Thoracic aorta (tissue), 2 donors: ENCODE results near the gene DCST2. TPM values are rescaled to one million over a fixed set of nuclear protein-coding genes. Genes with fewer than 3 reads are reported as not detected.

Experiments used
- ATAC-seq: fragments of 150-250 bp; one replicate; pipeline ENCODE4 v1.8.0; 2017; ENCODE audit warnings: low read depth; ENCODE audit not compliant: insufficient number of reproducible peaks, low FRiP score
- DNase-seq: peaks from one replicate; pipeline ENCODE4 v3.0.0-alpha.2; 2020; ENCODE audit warnings: low spot score
- H3K27ac ChIP-seq, 2 donors: fragments of 200-600 bp; sonication (generic); 1 replicate in 1 of 2; 2 replicates in 1 of 2; pipeline ENCODE4 v1.5.1; 2016; ENCODE audit warnings: mild to moderate bottlenecking in 2 of 2, moderate library complexity in 2 of 2
- H3K27me3 ChIP-seq: fragments of 200-600 bp; sonication (generic); replicated peaks from 2 replicates; pipeline ENCODE4 v1.6.0; 2016; ENCODE audit warnings: mild to moderate bottlenecking; ENCODE audit not compliant: insufficient read depth
- H3K36me3 ChIP-seq: fragments of 200-600 bp; sonication (generic); one replicate; pipeline ENCODE4 v1.5.1; 2016
- H3K4me1 ChIP-seq, 2 donors: fragments of 200-600 bp; sonication (generic); 1 replicate in 1 of 2; 2 replicates in 1 of 2; pipeline versions ENCODE4 v1.5.1 to v1.6.0; 2016; ENCODE audit warnings: low read depth in 2 of 2, mild to moderate bottlenecking in 1 of 2; ENCODE audit not compliant: control insufficient read depth in 1 of 2
- H3K4me3 ChIP-seq: fragments of 200-600 bp; sonication (generic); 2 replicates; pipeline ENCODE4 v1.5.1; 2016; ENCODE audit warnings: mild to moderate bottlenecking
- H3K9me3 ChIP-seq: fragments of 200-600 bp; sonication (generic); 2 replicates; pipeline ENCODE4 v1.5.1; 2016
- total RNA-seq, 2 donors: library from RNA; depleted of rRNA; stranded (reverse); fragments of >200 nt; gene quantifications; one replicate each; pipeline versions ENCODE4 v1.1.0 to v1.2.3, GENCODE V29; 2016
- TF ChIP-seq, protein P1 (sequence below): fragments of 200-600 bp; sonication (generic); IDR thresholded peaks from one replicate; pipeline ENCODE4 v1.5.1; 2019; ENCODE audit warnings: antibody characterized with exemption

Gene DCST2
- total RNA-seq, 2 donors from 2014 or later: 0.42 TPM; not detected in 1

DNA sequence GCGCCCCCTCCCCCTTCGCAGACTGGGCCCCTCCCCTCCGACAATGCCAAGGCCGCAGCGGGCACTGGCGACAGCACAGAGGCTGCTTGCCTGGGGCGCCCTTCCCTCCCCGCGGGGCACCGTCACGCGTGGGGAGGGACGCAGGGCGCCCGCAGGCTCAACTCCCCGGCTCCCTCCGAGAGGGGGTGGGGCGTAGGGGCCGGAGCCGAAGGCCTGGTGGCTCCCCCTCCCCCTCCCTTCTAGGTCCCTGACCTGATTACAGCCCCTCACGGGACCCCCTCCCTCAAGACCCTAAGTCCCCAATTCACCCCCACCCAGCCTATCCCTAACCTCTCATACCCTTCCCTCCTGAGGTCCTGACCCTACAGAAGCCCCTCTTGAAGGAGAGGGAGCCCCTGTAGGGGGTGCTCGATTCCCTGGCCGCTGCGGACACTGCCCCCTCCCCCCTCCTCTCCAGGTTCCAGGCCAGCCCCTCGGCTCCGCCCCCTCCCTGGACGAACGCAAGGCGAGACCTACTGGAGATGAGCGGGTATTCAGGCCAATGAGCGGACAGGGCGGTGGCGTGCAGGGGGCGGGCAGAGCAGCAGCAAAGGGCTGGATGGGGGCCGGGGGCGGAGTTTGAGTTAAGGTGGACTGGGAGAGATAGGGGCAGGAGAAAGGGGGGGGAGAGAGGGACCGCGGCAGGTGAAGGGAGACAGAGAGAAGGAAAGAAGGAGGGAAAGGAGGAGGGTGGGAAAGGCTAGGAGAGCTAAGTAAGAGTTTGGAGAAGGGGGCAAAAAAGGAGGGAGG lies 31.7 kb downstream of the DCST2 start:
- DNase-seq (peak; percentile 99), ATAC-seq (peak; percentile 62)
- Histone ChIP-seq H3K4me3 (peak overlapping the region; percentile 99), H3K27ac (peak overlapping the region; percentile 96 to 97), H3K36me3 (no peaks in the 10 kb centered on the region), H3K27me3 (no peaks in the 10 kb centered on the region), H3K4me1 (peaks cover 41 to 46% of the 10 kb centered on the region in 2 donors), H3K9me3 (no peaks in the 10 kb centered on the region)
- TF ChIP-seq, protein P1, sequence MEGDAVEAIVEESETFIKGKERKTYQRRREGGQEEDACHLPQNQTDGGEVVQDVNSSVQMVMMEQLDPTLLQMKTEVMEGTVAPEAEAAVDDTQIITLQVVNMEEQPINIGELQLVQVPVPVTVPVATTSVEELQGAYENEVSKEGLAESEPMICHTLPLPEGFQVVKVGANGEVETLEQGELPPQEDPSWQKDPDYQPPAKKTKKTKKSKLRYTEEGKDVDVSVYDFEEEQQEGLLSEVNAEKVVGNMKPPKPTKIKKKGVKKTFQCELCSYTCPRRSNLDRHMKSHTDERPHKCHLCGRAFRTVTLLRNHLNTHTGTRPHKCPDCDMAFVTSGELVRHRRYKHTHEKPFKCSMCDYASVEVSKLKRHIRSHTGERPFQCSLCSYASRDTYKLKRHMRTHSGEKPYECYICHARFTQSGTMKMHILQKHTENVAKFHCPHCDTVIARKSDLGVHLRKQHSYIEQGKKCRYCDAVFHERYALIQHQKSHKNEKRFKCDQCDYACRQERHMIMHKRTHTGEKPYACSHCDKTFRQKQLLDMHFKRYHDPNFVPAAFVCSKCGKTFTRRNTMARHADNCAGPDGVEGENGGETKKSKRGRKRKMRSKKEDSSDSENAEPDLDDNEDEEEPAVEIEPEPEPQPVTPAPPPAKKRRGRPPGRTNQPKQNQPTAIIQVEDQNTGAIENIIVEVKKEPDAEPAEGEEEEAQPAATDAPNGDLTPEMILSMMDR: peak; percentile 30

- H3K4me1 ChIP-seq: peaks cover 35 to 41% of the 10 kb centered on the region in 2 donors
- no peaks in the 10 kb centered on the region for H3K36me3 ChIP-seq
- H3K27me3 ChIP-seq: no peaks in the 10 kb centered on the region
- DNase-seq (no peak), ATAC-seq (no peak)
- peak overlapping the region; percentile 99 for H3K4me3 ChIP-seq
- peak overlapping the region; percentile 96 to 97 for H3K27ac ChIP-seq
- TF ChIP-seq, protein P1: no peak
- H3K9me3 ChIP-seq: no peaks in the 10 kb centered on the region
These were observed 32.2 kb downstream of the DCST2 start for GRCh38 chr1:155001425-155001674.

DNA sequence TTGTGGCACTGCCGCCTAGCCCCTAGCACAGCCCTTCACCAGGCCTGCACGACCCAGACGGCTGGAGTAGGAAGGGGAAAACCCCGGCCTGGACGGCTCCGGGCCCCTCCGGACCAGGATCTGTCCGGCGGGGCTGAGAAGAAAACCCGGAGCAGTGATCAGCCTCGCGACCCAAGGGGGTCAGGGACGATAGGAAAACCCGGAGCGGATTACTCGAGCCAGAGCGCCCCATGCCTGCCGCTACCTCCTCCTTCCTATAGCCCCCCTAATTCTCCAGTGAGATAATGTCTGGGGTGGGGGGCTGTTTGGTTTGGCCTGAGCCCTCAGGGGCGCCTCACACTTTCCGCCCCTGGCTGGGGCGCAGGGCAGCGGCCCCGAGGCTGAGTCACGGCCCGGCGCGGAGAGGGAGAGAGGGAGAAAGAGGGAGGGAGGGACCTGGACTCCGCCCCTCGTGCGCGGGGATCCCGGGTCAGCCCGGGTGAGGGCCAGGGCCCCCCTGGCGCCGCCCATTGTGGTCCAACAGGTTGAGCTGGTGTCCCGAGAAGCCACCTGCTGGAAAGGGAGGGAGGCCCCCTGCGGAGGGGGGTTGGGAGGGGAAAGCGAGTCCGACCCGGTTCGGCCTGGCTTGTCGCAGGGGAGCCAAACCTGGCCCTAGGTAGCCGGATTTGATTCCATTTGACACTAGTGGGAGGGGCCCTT lies 32.7 kb downstream of the DCST2 start:
- peaks cover 31 to 36% of the 10 kb centered on the region in 2 donors for H3K4me1 ChIP-seq
- ATAC-seq (peak; percentile 64), DNase-seq (peak; percentile 51)
- peak overlapping the region; percentile 99 for H3K4me3 ChIP-seq
- H3K36me3 ChIP-seq: no peaks in the 10 kb centered on the region
- H3K27me3 ChIP-seq: no peaks in the 10 kb centered on the region
- H3K27ac ChIP-seq: peak overlapping the region; percentile 96 to 97
- H3K9me3 ChIP-seq: no peaks in the 10 kb centered on the region
- TF ChIP-seq, protein P1: no peak

GRCh38 chr1:155000411-155000725 lies 33.2 kb downstream of the DCST2 start:
- Histone ChIP-seq H3K9me3 (no peaks in the 10 kb centered on the region), H3K4me1 (peaks cover 26 to 31% of the 10 kb centered on the region in 2 donors), H3K27ac (peak overlapping the region; percentile 96 to 97), H3K36me3 (no peaks in the 10 kb centered on the region), H3K27me3 (no peaks in the 10 kb centered on the region), H3K4me3 (peak overlapping the region; percentile 99)
- TF ChIP-seq, protein P1: no peak
- no peak for DNase-seq
- no peak for ATAC-seq

- TF ChIP-seq, protein P1: no peak
- DNase-seq: no peak
- no peaks in the 10 kb centered on the region for H3K27me3 ChIP-seq
- peaks cover 20 to 25% of the 10 kb centered on the region in 2 donors for H3K4me1 ChIP-seq
- H3K4me3 ChIP-seq: peak overlapping the region; percentile 99
- no peaks in the 10 kb centered on the region for H3K9me3 ChIP-seq
- no peaks in the 10 kb centered on the region for H3K36me3 ChIP-seq
- peak overlapping the region; percentile 86 to 97 for H3K27ac ChIP-seq
- no peak for ATAC-seq
These were observed 33.8 kb downstream of the DCST2 start for GRCh38 chr1:154999571-155000410.
